Measurements from ENCODE around the gene KLF11.

DNA sequence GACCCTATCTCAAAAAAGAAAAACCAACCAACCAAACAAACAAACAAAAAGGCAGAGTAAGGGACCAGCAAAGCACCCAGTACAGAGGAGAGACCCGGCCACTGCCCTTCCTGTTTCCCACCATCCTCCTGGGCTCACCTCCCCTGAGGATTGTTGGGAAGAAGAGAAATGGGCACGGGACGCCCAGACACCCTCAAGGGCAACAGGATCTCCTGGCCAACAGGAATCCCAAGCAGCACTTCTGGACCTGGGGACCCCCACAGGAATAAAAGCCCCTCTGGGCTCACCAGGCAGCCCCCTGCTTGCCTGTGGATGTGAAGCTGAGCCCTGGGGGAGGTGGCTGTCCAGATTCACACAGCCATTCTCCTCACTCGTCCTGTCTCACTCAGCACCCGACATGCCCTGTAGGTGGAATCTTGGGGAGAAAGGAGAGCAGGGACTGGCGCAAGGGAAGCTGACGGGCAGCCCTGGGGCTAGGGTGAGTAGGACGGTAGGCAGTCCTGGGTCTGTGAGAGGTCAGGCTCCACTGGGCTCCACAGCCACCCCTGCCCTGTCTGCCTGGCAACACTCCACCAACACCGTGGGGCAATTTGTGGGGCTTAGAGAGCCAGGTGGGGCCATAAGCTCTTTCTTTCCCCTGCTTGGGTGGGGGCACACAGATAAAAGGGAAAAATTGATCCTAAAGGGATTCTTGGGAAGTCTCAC lies 18.0 kb downstream of the KLF11 start:
- TF ChIP-seq, protein P1, sequence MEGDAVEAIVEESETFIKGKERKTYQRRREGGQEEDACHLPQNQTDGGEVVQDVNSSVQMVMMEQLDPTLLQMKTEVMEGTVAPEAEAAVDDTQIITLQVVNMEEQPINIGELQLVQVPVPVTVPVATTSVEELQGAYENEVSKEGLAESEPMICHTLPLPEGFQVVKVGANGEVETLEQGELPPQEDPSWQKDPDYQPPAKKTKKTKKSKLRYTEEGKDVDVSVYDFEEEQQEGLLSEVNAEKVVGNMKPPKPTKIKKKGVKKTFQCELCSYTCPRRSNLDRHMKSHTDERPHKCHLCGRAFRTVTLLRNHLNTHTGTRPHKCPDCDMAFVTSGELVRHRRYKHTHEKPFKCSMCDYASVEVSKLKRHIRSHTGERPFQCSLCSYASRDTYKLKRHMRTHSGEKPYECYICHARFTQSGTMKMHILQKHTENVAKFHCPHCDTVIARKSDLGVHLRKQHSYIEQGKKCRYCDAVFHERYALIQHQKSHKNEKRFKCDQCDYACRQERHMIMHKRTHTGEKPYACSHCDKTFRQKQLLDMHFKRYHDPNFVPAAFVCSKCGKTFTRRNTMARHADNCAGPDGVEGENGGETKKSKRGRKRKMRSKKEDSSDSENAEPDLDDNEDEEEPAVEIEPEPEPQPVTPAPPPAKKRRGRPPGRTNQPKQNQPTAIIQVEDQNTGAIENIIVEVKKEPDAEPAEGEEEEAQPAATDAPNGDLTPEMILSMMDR (IDR thresholded peaks at IDR 0.05; ENCODE audit: poor library complexity), result no peak
- no peak for TF ChIP-seq EZH2phosphoT487 (IDR thresholded peaks at IDR 0.05; ENCODE audit: low read depth, severe bottlenecking, unreplicated experiment)

All from hepatocyte (in vitro differentiated cells).